GM23248 (cell line): ENCODE measurements around the gene PEMT. TPM values are rescaled to one million over a fixed set of nuclear protein-coding genes. Genes with fewer than 3 reads are reported as not detected.
"Not testable (repeated sequence)": the region's sequence is repeated elsewhere in the genome, so short reads cannot be mapped to it uniquely, and the experiment has no call there.

ENCODE experiments used
- DNase-seq: peaks from one replicate; pipeline ENCODE4 v3.0.0-alpha.2; 2015
- H2AFZ ChIP-seq: fragments of 200-600 bp; sonication (generic); 2 replicates; pipeline ENCODE4 v1.6.1; 2016; ENCODE audit warnings: antibody characterized with exemption
- H3F3A ChIP-seq: fragments of 200-600 bp; sonication (generic); 2 replicates; pipeline ENCODE4 v1.6.1; 2016; ENCODE audit warnings: mild to moderate bottlenecking, antibody characterized with exemption, mixed run types; ENCODE audit not compliant: insufficient read depth
- H3K27ac ChIP-seq: fragments of 200-600 bp; sonication (generic); 2 replicates; pipeline ENCODE4 v1.5.1; 2016; ENCODE audit warnings: mild to moderate bottlenecking
- H3K27me3 ChIP-seq: fragments of 200-600 bp; sonication (generic); replicated peaks from 2 replicates; pipeline ENCODE4 v1.6.1; 2016; ENCODE audit warnings: mild to moderate bottlenecking; ENCODE audit not compliant: insufficient read depth
- H3K36me3 ChIP-seq: fragments of 200-600 bp; sonication (generic); 2 replicates; pipeline ENCODE4 v1.6.1; 2016; ENCODE audit warnings: low read depth, mild to moderate bottlenecking
- H3K4me1 ChIP-seq: fragments of 200-600 bp; sonication (generic); 2 replicates; pipeline ENCODE4 v1.6.1; 2016; ENCODE audit warnings: mild to moderate bottlenecking; ENCODE audit not compliant: insufficient read depth
- H3K4me2 ChIP-seq: fragments of 200-600 bp; sonication (generic); one replicate; pipeline ENCODE4 v1.6.1; 2016; ENCODE audit warnings: mild to moderate bottlenecking; ENCODE audit not compliant: unreplicated experiment
- H3K4me3 ChIP-seq: fragments of 200-600 bp; sonication (generic); 2 replicates; pipeline ENCODE4 v1.5.1; 2016; ENCODE audit warnings: mild to moderate bottlenecking
- H3K79me2 ChIP-seq: fragments of 200-600 bp; sonication (generic); 2 replicates; pipeline ENCODE4 v1.6.1; 2016; ENCODE audit warnings: mild to moderate bottlenecking; ENCODE audit not compliant: insufficient read depth
- H3K9ac ChIP-seq: fragments of 200-600 bp; sonication (generic); 2 replicates; pipeline ENCODE4 v1.6.1; 2016; ENCODE audit warnings: mild to moderate bottlenecking
- H3K9me2 ChIP-seq: fragments of 200-600 bp; sonication (generic); 2 replicates; pipeline ENCODE4 v1.6.1; 2016; ENCODE audit warnings: mixed run types, mild to moderate bottlenecking, moderate library complexity; ENCODE audit not compliant: insufficient read depth
- H3K9me3 ChIP-seq: fragments of 200-600 bp; sonication (generic); one replicate; pipeline ENCODE4 v1.6.1; 2017; ENCODE audit warnings: low read depth
- H4K20me1 ChIP-seq: fragments of 200-600 bp; sonication (generic); 2 replicates; pipeline ENCODE4 v1.6.0; 2016; ENCODE audit not compliant: insufficient read depth
- EZH2 ChIP-seq: fragments of 200-600 bp; sonication (generic); IDR thresholded peaks from 2 replicates; pipeline ENCODE4 v1.6.1; 2018; ENCODE audit warnings: antibody characterized with exemption, mild to moderate bottlenecking; ENCODE audit not compliant: insufficient read depth, poor library complexity, severe bottlenecking
- EZH2phosphoT487 ChIP-seq: fragments of 200-600 bp; sonication (generic); IDR thresholded peaks from 2 replicates; pipeline ENCODE4 v1.6.1; 2018; ENCODE audit warnings: antibody characterized with exemption, moderate library complexity, mild to moderate bottlenecking, low read depth; ENCODE audit not compliant: insufficient read depth
- WGBS, 2 experiments: methylation state at CpG; one replicate each; pipeline ENCODE4 v1.1.6; 2015 to 2017; ENCODE audit warnings: low lambda C conversion rate in 2 of 2, low coverage in 1 of 2; ENCODE audit errors: missing lambda C conversion rate in 2 of 2; 5-methylcytosine and 5-hydroxymethylcytosine counted together
- in situ Hi-C: fragments of 300-500 bp; cut with MboI; formaldehyde crosslinking; loops from 2 replicates; pipeline ENCODE4 v1.15.0; 2020
- polyA plus RNA-seq: library from polyadenylated mRNA; unstranded; fragments of >200 nt; fragmentation: Nextera tagmentation; extraction: Ambion mirVana; gene quantifications from 2 replicates; pipeline ENCODE4 v1.2.1, GENCODE V29; 2016
- total RNA-seq: library from RNA; depleted of rRNA; stranded (reverse); fragments of >200 nt; shearing (Covaris generic); gene quantifications from 2 replicates; pipeline ENCODE4 v1.2.3, GENCODE V29; 2014

Gene PEMT
- total and polyA plus RNA-seq, 2 experiments from 2014 or later, result 62.0 to 68.7 TPM

DNA sequence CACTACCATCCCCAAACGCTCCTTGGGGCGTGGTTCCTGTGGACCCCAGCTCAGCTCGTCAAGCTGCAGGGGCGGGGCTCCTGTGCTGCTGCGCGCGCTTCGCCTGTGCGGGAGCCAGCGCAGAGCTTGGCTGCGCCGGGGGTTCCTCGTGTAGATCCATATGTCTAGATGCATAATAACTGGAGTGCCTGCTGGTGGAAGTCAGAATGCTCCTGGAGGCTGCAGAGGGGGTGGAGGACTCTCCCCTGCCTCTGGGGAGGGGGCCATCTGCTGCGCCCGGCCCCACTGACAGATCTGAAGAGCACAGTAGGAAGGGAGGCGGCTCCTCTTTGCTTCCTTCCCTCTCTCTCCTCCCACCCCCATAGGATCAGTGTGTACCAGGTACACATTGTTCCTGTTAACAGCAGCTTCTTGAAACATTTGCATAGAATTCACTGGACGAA is 99.9 kb downstream of the PEMT start:
- no peak for DNase-seq
- Histone ChIP-seq H3K9me3 (no peaks in the 10 kb centered on the region), H3K4me2 (no peak overlapping the region), H2AFZ (no peak overlapping the region), H4K20me1 (no peaks in the 10 kb centered on the region), H3K27me3 (no peaks in the 10 kb centered on the region), H3K79me2 (no peaks in the 10 kb centered on the region), H3F3A (peaks cover 6% of the 10 kb centered on the region; the same call in 1 of the 2 replicates), H3K27ac (no peak overlapping the region), H3K4me3 (no peak overlapping the region), H3K9ac (no peak overlapping the region), H3K36me3 (0 out of 2 replicates have a peak, but pooled peaks cover 4% of the 10 kb centered on the region), H3K4me1 (no peaks in the 10 kb centered on the region), H3K9me2 (no peaks in the 10 kb centered on the region)
- TF ChIP-seq EZH2, result no peak
- no peak for TF ChIP-seq EZH2phosphoT487
- 80 to 81% methylated on average over 16 to 17 of the region's 17 CpGs for WGBS, 2 experiments
- in situ Hi-C loops, result loop anchor here (10.0 kb wide), 1 partner anchor 137 kb away; no protein-coding TSS in a partner anchor

DNA sequence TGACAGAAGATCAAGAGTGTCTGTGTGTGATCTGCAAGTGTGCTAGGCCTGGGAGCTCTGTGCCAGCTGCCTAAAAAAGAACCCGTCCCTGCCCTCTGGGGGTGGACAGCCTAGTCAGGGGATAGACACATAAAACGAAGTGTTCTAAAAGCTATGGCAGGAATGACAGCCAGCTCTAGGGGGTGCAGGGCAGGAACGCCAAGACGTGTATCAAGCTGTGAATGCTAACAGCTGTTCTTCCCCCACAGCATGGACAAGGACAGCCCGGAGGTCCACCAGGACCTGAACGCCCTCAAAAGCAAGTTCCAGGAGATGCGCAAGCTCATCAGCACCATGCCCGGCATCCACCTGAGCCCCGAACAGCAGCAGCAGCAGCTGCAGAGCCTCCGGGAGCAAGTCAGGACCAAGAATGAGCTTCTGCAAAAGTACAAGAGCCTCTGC is 100.5 kb downstream of the PEMT start:
- no peaks in the 10 kb centered on the region for H4K20me1 ChIP-seq
- peaks cover 6% of the 10 kb centered on the region; the same call in 1 of the 2 replicates for H3F3A ChIP-seq
- no peak overlapping the region for H3K4me2 ChIP-seq
- DNase-seq, result no peak
- H3K4me1 ChIP-seq, result no peaks in the 10 kb centered on the region
- H3K9ac ChIP-seq, result no peak overlapping the region
- H3K36me3 ChIP-seq, result 0 out of 2 replicates have a peak, but pooled peaks cover 4% of the 10 kb centered on the region
- H3K27me3 ChIP-seq, result no peaks in the 10 kb centered on the region
- H3K9me3 ChIP-seq, result no peaks in the 10 kb centered on the region
- 83 to 85% methylated on average over 10 of the region's 10 CpGs for WGBS, 2 experiments
- H3K9me2 ChIP-seq, result no peaks in the 10 kb centered on the region
- no peak overlapping the region for H3K27ac ChIP-seq
- no peaks in the 10 kb centered on the region for H3K79me2 ChIP-seq
- TF ChIP-seq EZH2, result no peak
- no peak for TF ChIP-seq EZH2phosphoT487
- no peak overlapping the region for H2AFZ ChIP-seq
- in situ Hi-C loops, result loop anchor here (10.0 kb wide), 1 partner anchor 136 kb away; no protein-coding TSS in a partner anchor
- H3K4me3 ChIP-seq, result no peak overlapping the region

DNA sequence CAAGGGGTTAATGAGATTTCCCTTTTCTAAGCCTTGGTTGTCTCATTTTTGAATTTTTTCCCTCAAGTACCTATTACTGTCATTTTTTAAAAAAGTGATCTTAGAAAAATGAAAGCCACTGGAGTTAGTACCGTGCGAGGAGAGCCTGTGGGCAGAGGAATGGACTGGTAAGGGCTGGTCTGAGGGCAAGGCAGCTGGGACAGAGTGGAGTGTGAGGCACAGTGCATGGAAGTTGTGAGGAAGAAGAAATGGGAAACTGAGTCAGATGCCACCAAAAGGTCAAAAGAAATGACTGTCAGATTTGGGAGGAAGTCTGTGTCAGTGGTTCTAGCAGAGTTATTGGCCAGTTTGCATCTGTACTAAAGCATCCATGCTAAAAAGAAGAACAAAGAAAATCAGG is 103.5 kb downstream of the PEMT start:
- in situ Hi-C loops, result no loop called here

DNA sequence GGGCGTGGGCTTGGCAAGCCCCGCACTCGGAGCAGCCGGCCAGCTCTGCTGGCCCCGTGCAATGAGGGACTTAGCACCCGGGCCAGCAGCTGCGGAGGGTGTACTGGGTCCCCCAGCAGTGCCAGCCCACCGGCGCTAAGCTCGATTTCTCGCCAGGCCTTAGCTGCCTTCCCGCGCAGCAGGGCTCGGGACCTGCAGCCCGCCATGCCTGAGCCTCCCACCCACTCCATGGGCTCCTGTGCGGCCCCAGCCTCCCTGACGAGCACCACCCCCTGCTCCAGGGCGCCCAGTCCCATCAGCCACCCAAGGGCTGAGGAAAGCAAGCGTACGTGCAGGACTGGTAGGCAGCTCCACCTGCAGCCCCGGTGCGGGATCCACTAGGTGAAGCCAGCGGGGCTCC is 105.1 kb downstream of the PEMT start:
- DNase-seq, H3K27ac ChIP-seq, H3K36me3 ChIP-seq, H3F3A ChIP-seq, H3K9me2 ChIP-seq, H3K9me3 ChIP-seq, H4K20me1 ChIP-seq, H2AFZ ChIP-seq, H3K4me2 ChIP-seq, H3K9ac ChIP-seq, H3K4me1 ChIP-seq, H3K27me3 ChIP-seq, H3K4me3 ChIP-seq, in situ Hi-C loops: not testable (repeated sequence)
- 98% methylated on average over 7 to 23 of the region's 23 CpGs for WGBS, 2 experiments
- peaks cover 45% of the 10 kb centered on the region for H3K79me2 ChIP-seq

More for the DNA sequence above, 103.5 kb downstream of the PEMT start:
- DNase-seq, result no peak
- Histone ChIP-seq H4K20me1 (no peaks in the 10 kb centered on the region), H3K27ac (no peak overlapping the region), H3K27me3 (no peaks in the 10 kb centered on the region), H3K4me3 (no peak overlapping the region), H3K79me2 (peaks cover 29% of the 10 kb centered on the region), H3K9me2 (no peaks in the 10 kb centered on the region), H3K36me3 (0 out of 2 replicates have a peak, but pooled peaks cover 4% of the 10 kb centered on the region), H2AFZ (no peak overlapping the region), H3K4me1 (peaks cover 8% of the 10 kb centered on the region; the same call in 1 of the 2 replicates), H3F3A (peaks cover 6% of the 10 kb centered on the region; the same call in 1 of the 2 replicates), H3K4me2 (no peak overlapping the region), H3K9ac (no peak overlapping the region), H3K9me3 (no peaks in the 10 kb centered on the region)
- 49 to 96% methylated on average over 1 to 2 of the region's 2 CpGs for WGBS, 2 experiments
- TF ChIP-seq EZH2phosphoT487 (no peak), EZH2 (no peak)

DNA sequence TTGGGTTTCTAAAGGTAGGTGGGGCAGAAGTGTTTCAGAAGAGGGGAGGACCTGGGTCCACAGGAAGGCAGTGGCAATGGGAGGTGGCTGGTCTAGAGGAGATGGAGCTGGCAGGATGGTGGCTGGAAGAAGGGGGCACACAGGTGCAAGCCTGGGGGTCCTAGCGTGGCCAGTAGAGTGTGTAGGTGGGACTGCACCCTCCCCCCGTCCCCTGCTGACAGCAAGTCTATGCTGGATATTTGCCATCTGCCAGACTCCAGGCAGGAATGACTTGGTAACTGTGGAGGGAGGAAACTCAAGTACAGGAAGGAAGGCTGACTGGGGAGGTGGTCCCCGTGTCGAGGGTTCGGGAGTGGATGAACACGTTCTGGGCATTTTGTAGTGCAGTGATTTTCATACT is 106.1 kb downstream of the PEMT start:
- in situ Hi-C loops, result no loop called here

More for the DNA sequence above, 106.1 kb downstream of the PEMT start:
- Histone ChIP-seq H3K9me2 (no peaks in the 10 kb centered on the region), H3K9ac (no peak overlapping the region), H3F3A (no peaks in the 10 kb centered on the region), H3K36me3 (0 out of 2 replicates have a peak, but pooled peaks cover 4% of the 10 kb centered on the region), H2AFZ (no peak overlapping the region), H3K27ac (no peak overlapping the region), H3K27me3 (no peaks in the 10 kb centered on the region), H3K4me3 (no peak overlapping the region), H3K79me2 (peaks cover 55% of the 10 kb centered on the region), H4K20me1 (0 out of 2 replicates have a peak, but pooled peaks cover 6% of the 10 kb centered on the region), H3K9me3 (no peaks in the 10 kb centered on the region), H3K4me2 (no peak overlapping the region), H3K4me1 (peaks cover 8% of the 10 kb centered on the region; the same call in 1 of the 2 replicates)
- no peak for DNase-seq
- no peak for TF ChIP-seq EZH2phosphoT487
- 91 to 95% methylated on average over 6 of the region's 6 CpGs for WGBS, 2 experiments
